Stimulated activated CD4-positive, alpha-beta T cell treated with anti-CD3 and anti-CD28 coated beads, Interleukin-4, amount 100 ng/mL, for 24 hours (primary cell): ENCODE data around the gene FGR.

Experiments used
- DNase-seq: peaks from one replicate; pipeline ENCODE4 v3.0.0-alpha.2; 2020

Gene FGR

DNA sequence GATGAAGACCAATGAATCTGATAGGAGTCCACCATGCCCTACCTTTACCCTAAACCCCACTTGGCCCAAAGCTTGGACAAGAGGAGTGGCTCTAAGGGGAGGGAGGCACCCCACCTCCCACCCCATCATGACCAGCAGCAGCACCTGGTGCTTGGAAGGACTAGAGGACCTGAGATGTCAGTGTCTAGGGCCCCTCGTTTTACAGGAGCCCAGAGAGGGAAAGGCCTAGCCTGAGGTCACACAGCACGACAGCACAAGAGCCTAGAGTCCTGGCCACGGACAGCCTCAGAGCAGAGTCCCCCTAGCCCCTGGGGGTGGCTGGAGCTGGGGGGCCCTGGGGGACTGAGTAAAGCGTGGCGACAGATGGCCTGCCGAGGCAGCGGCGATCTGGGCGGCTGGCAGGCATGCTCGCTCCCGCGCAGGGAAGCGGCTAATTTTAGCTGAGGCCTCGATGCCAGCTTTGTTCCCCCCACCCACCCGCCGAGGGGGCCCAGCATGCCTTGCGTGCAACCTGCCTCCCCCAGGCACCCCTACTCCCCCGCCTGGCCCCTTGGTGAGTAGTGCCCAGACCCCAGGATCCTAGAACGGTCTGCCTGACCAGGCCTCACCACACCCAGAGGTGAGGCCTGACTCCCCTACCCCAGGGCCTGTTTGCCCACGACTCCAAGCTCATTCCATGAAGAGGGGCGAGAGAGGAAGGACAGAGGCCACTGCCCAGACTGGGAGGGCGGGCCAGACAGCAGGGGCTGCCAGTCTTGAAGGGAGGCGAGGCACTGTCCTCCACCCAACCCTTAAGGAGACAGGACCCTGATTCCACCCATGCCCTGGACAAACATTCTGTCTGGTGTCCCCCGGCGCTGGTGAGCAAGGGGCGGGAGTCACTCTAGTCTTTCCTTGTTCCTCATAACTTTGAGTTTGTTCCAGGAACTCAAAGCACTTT is 70.0 kb downstream of the FGR start:
- DNase-seq, result no peak

DNA sequence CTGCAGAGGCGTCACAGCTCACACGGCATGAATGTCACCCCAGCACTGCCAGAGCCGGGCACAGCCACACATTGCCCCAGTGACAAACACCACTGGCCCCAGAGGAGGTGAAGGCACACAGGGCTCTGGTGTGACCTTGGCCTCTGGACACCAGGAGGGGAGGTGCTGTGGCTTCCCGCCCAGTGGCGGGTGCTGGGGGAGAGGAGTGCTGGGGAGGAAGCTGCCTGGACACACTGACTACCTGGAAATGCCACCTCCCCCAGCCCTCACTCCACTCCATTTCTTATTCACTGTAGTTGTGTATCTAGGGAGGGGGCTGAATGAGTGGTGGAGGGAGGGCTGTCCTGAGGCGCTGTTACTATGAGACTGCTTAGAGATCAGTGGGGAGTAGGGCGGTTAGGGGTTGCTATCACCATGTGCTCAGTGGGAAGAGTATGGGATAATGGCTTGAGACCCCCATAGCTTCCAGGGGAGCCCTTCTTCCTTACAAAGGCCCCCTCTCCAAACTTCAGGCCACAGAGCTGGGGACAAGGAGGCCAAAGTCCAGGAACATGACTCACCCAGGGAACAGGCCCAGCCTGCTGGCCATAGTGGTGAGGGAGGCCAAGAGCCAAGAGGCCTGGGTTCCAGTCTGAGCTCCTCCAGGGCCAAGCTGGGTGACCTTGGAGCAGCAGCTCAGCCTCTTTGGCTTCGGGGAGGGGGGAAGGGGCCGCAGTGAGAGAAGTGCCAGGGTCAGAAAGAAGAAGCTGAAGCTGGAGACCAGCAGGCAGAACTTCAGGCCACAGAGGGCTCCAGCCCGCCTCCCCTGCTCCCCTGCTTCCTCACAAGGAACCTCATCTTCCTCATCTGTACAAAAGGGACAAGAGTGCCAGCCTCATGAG is 71.2 kb downstream of the FGR start:
- DNase-seq, result no peak

DNA sequence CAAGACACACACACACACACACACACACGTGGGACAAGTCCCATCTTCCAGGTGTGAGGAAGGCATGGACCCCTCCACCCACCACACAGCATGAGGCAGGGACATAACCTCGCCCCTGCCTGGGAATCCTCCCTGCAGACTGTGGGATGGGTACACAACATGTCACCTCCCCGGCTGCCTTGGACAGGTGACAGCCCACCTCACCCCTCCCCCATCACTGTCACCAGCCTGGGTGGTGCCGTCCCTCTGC is 71.7 kb downstream of the FGR start:
- no peak for DNase-seq

GRCh38 chr1:27562534-27563340 is 72.2 kb downstream of the FGR start:
- DNase-seq, result no peak
